PC-9 (cell line): ENCODE results near the gene REXO4. TPM values are rescaled to one million over a fixed set of nuclear protein-coding genes. Genes with fewer than 3 reads are reported as not detected.

ENCODE experiments used
- BruUV-seq: library from RNA; stranded (reverse); fragments of 400-500 nt; replicated peaks from 2 replicates; lab custom pipeline; 2021; lab: Mats Ljungman, UMichigan
- CTCF ChIA-PET: fragments of 300-600 bp; sonication (Branson Sonifier 250); formaldehyde crosslinking; loops from one replicate; lab custom pipeline; 2022; ENCODE audit warnings: antibody characterized with exemption; lab: Charles Lee
- POLR2A ChIA-PET: fragments of 300-600 bp; sonication (Branson Sonifier 250); formaldehyde crosslinking; loops from one replicate; lab custom pipeline; 2022; ENCODE audit warnings: antibody characterized with exemption; ENCODE audit not compliant: unreplicated experiment; lab: Charles Lee
- DNase-seq, 2 experiments: peaks; one replicate each; pipeline versions ENCODE4 v3.0.0 to v3.0.0-alpha.2; 2015 to 2022; ENCODE audit warnings: mixed read lengths in 1 of 2
- H2AFZ ChIP-seq: fragments of 200-600 bp; sonication (generic); 2 replicates; pipeline ENCODE4 v1.8.1; 2017; ENCODE audit warnings: antibody characterized with exemption
- H3F3A ChIP-seq: fragments of 200-600 bp; sonication (generic); 2 replicates; pipeline ENCODE4 v1.8.1; 2017; ENCODE audit warnings: antibody characterized with exemption, mild to moderate bottlenecking, low read depth; ENCODE audit not compliant: insufficient read depth
- H3K27ac ChIP-seq: fragments of 200-600 bp; sonication (generic); 2 replicates; pipeline ENCODE4 v1.6.1; 2016; ENCODE audit warnings: mixed run types
- H3K27me3 ChIP-seq: fragments of 200-600 bp; sonication (generic); 2 replicates; pipeline ENCODE4 v1.6.1; 2016; ENCODE audit warnings: low read depth, mixed run types; ENCODE audit not compliant: insufficient read depth
- H3K36me3 ChIP-seq: fragments of 200-600 bp; sonication (generic); 2 replicates; pipeline ENCODE4 v1.6.1; 2016; ENCODE audit warnings: low read depth, mixed run types
- H3K4me1 ChIP-seq: fragments of 200-600 bp; sonication (generic); replicated peaks from 2 replicates; pipeline ENCODE4 v1.6.1; 2016; ENCODE audit warnings: mixed run types; ENCODE audit not compliant: insufficient read depth
- H3K4me2 ChIP-seq: fragments of 200-600 bp; sonication (generic); 2 replicates; pipeline ENCODE4 v1.6.1; 2017; ENCODE audit warnings: mixed run types
- H3K4me3 ChIP-seq: fragments of 200-600 bp; sonication (generic); 2 replicates; pipeline ENCODE4 v1.6.1; 2016; ENCODE audit warnings: mixed run types
- H3K79me2 ChIP-seq: fragments of 200-600 bp; sonication (generic); 2 replicates; pipeline ENCODE4 v1.6.1; 2017; ENCODE audit warnings: low read depth, mixed run types
- H3K9me2 ChIP-seq: fragments of 200-600 bp; sonication (generic); 2 replicates; pipeline ENCODE4 v1.8.1; 2017; ENCODE audit warnings: mild to moderate bottlenecking; ENCODE audit not compliant: insufficient read depth
- H3K9me3 ChIP-seq: fragments of 200-600 bp; sonication (generic); 2 replicates; pipeline ENCODE4 v1.8.1; 2016; ENCODE audit warnings: low read depth; ENCODE audit not compliant: insufficient read depth
- H4K20me1 ChIP-seq: fragments of 200-600 bp; sonication (generic); 2 replicates; pipeline ENCODE4 v1.8.1; 2017; ENCODE audit not compliant: insufficient read depth
- CTCF ChIP-seq: fragments of 200-600 bp; sonication (generic); conservative IDR thresholded peaks from 2 replicates; pipeline ENCODE4 v1.6.1; 2017; ENCODE audit warnings: mixed run types, antibody characterized with exemption, mild to moderate bottlenecking, moderate library complexity
- EZH2 ChIP-seq: fragments of 200-600 bp; sonication (generic); IDR thresholded peaks from 2 replicates; pipeline ENCODE4 v1.8.0; 2017; ENCODE audit warnings: antibody characterized with exemption, low read depth
- intact Hi-C: fragments of 100-400 bp; cut with micrococcal nuclease; formaldehyde crosslinking; loops from one replicate; pipeline ENCODE4 v1.10.0; 2022; ENCODE audit not compliant: unreplicated experiment
- total RNA-seq: library from RNA; stranded (reverse); gene quantifications from 2 replicates; pipeline ENCODE4 v1.2.3, GENCODE V29; 2021

REXO4 gene
- total RNA-seq, 1 experiment from 2014 or later, result 32.6 TPM

GRCh38 chr9:133369422-133369821 lies 48.4 kb downstream of the REXO4 start:
- H3K9me2 ChIP-seq, result no peaks in the 10 kb centered on the region
- H3K9me3 ChIP-seq, result no peaks in the 10 kb centered on the region
- peaks cover 27% of the 10 kb centered on the region for H3K36me3 ChIP-seq
- peaks cover 96% of the 10 kb centered on the region for H4K20me1 ChIP-seq
- BruUV-seq, result no TSS peak
- H3F3A ChIP-seq, result peaks cover 7% of the 10 kb centered on the region; the same call in 1 of the 2 replicates
- TF ChIP-seq CTCF, result no peak
- no peak for TF ChIP-seq EZH2
- intact Hi-C loops, result no loop called here
- H3K4me1 ChIP-seq, result 0 out of 2 replicates have a peak, but pooled peaks cover 6% of the 10 kb centered on the region
- no peak overlapping the region for H2AFZ ChIP-seq
- H3K27me3 ChIP-seq, result no peaks in the 10 kb centered on the region
- no peak for DNase-seq
- peaks cover 75% of the 10 kb centered on the region for H3K79me2 ChIP-seq
- no peak overlapping the region for H3K27ac ChIP-seq
- no peak overlapping the region for H3K4me2 ChIP-seq
- POLR2A ChIA-PET, result no interaction called here
- no peak overlapping the region for H3K4me3 ChIP-seq
- CTCF ChIA-PET, result no interaction called here

- peaks cover 37% of the 10 kb centered on the region for H3K36me3 ChIP-seq
- CTCF ChIA-PET, result no interaction called here
Observed at GRCh38 chr9:133368249-133368881, 49.4 kb downstream of the REXO4 start.

GRCh38 chr9:133367778-133368177 lies 50.0 kb downstream of the REXO4 start:
- H3K4me1 ChIP-seq, result no peaks in the 10 kb centered on the region
- CTCF ChIA-PET, result no interaction called here
- H2AFZ ChIP-seq, result no peak overlapping the region
- no peak for DNase-seq
- intact Hi-C loops, result no loop called here
- no peak for TF ChIP-seq CTCF
- no peak for TF ChIP-seq EZH2
- peaks cover 97% of the 10 kb centered on the region for H4K20me1 ChIP-seq
- H3K27ac ChIP-seq, result no peak overlapping the region
- no peak overlapping the region for H3K4me3 ChIP-seq
- no peak overlapping the region for H3K4me2 ChIP-seq
- H3K9me3 ChIP-seq, result no peaks in the 10 kb centered on the region
- POLR2A ChIA-PET, result interaction anchor here (0.5 kb wide), 1 partner anchor 13 kb away, joined by 3 read pairs; no protein-coding TSS in a partner anchor
- peaks cover 17% of the 10 kb centered on the region; the same call in 1 of the 2 replicates for H3F3A ChIP-seq
- H3K79me2 ChIP-seq, result peaks cover 59% of the 10 kb centered on the region
- H3K27me3 ChIP-seq, result no peaks in the 10 kb centered on the region
- BruUV-seq, result no TSS peak
- H3K36me3 ChIP-seq, result peaks cover 35% of the 10 kb centered on the region
- H3K9me2 ChIP-seq, result no peaks in the 10 kb centered on the region

More at GRCh38 chr9:133368249-133368881, 49.4 kb downstream of the REXO4 start:
- POLR2A ChIA-PET, result interaction anchor here (0.5 kb wide), 1 partner anchor 13 kb away, joined by 3 read pairs; no protein-coding TSS in a partner anchor
- Histone ChIP-seq H3K27me3 (no peaks in the 10 kb centered on the region), H3K79me2 (peaks cover 65% of the 10 kb centered on the region), H3K9me2 (no peaks in the 10 kb centered on the region), H3K4me3 (no peak overlapping the region), H4K20me1 (peaks cover 97% of the 10 kb centered on the region), H2AFZ (no peak overlapping the region), H3K4me1 (no peaks in the 10 kb centered on the region), H3K4me2 (no peak overlapping the region), H3K9me3 (no peaks in the 10 kb centered on the region), H3F3A (peaks cover 11% of the 10 kb centered on the region; the same call in 1 of the 2 replicates), H3K27ac (no peak overlapping the region)
- intact Hi-C loops, result no loop called here
- DNase-seq, result no peak
- TF ChIP-seq EZH2, result no peak
- no peak for TF ChIP-seq CTCF
- no TSS peak for BruUV-seq
